HG02763 (cell line): ENCODE results near the gene NHSL1.

ENCODE experiments used
- ATAC-seq: cut with Tn5 transposase; IDR thresholded peaks from one replicate; pipeline ENCODE4 v1.9.1; 2021; ENCODE audit warnings: mild to moderate bottlenecking, moderate library complexity; ENCODE audit not compliant: unreplicated experiment

Gene NHSL1

GRCh38 chr6:138382498-138383265, 116.6 kb downstream of the NHSL1 start:
- ATAC-seq, result no peak

GRCh38 chr6:138378463-138378862, 120.8 kb downstream of the NHSL1 start:
- no peak for ATAC-seq

GRCh38 chr6:138377844-138378243, 121.5 kb downstream of the NHSL1 start, which contains the start of gene SMIM28:
Gene SMIM28, plus strand, starts transcription at chr6:138377905. Its CDS starts 168 bp downstream, at chr6:138378073.
- ATAC-seq, result no peak

- ATAC-seq, result no peak
Measured at GRCh38 chr6:138377042-138377441, 122.3 kb downstream of the NHSL1 start.

GRCh38 chr6:138374815-138375214, 124.5 kb downstream of the NHSL1 start:
- ATAC-seq, result no peak

GRCh38 chr6:138374230-138374629, 125.1 kb downstream of the NHSL1 start:
- no peak for ATAC-seq

GRCh38 chr6:138372711-138373463, 126.4 kb downstream of the NHSL1 start:
- no peak for ATAC-seq
